RWPE1 (cell line): Measurements from ENCODE around the gene EPHB1.
"Not testable (repeated sequence)": the region's sequence is repeated elsewhere in the genome, so short reads cannot be mapped to it uniquely, and the experiment has no call there.

Source experiments
- CTCF ChIA-PET: fragments of 350-600 bp; sonication (Branson Sonifier 250); formaldehyde crosslinking; extraction: SDS; loops from one replicate; lab custom pipeline; 2021; lab: Yijun Ruan, JAX
- POLR2A ChIA-PET: fragments of 400-600 bp; formaldehyde crosslinking; extraction: SDS; loops from one replicate; lab custom pipeline; 2020; ENCODE audit warnings: antibody characterized with exemption; ENCODE audit not compliant: low non-redundant PET; lab: Yijun Ruan, JAX
- DNase-seq: peaks from one replicate; pipeline ENCODE4 v3.0.0; 2012; ENCODE audit warnings: low spot score
- H3K27ac ChIP-seq: fragments of 450-650 bp; 2 replicates; pipeline ENCODE4 v1.5.1; 2017
- CTCF ChIP-seq: fragments of 450-650 bp; conservative IDR thresholded peaks from 2 replicates; pipeline ENCODE4 v1.5.1; 2017; ENCODE audit warnings: low read depth, mild to moderate bottlenecking

Gene EPHB1

DNA sequence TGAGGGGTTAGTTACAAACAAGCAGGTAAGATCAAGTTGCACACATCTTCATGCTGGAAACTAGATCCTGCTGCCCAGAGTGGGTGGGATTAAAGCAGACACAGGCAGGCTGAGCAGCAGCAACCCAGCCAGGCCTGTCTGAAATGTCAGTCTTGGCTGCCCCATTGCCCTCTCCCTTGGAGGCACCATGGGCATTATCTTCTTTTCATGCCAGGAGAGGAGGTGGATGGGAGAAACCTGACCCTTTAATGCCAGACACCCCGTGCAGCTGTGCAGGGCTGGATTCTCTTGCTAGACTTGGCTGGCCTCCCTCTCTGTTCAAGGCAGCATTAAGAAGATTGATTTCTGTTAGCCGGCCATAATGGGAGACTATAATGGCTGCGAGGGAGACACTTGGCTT lies 23.0 kb upstream of the EPHB1 start:
- TF ChIP-seq CTCF, result no peak
- ChIA-PET CTCF (no interaction called here), POLR2A (no interaction called here)
- H3K27ac ChIP-seq, result no peak overlapping the region
- no peak for DNase-seq

GRCh38 chr3:134772591-134772990 lies 22.5 kb upstream of the EPHB1 start:
- no peak for DNase-seq
- POLR2A ChIA-PET, result no interaction called here
- no peak for TF ChIP-seq CTCF
- CTCF ChIA-PET, result no interaction called here
- H3K27ac ChIP-seq, result no peak overlapping the region

DNA sequence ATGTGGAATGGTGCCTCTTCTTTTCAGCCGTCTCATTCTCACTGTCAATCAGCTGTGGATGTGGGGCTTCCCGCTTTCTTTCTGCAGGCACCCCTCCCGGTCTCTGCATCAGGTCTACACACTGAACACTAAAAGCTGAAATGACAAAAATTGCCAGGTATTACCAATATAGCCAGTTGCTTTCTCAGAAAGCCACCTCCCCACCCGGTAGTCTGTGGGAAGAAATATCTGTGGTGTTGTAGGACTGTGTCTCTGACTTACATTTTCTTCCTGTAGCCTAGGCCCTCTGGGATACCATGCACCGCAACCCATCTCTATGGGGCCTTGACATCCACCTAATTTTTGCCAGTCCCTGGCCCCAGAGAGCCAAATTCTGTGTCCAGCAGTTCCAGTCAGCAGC lies 19.2 kb upstream of the EPHB1 start:
- POLR2A ChIA-PET, result no interaction called here
- DNase-seq, result no peak
- no peak overlapping the region for H3K27ac ChIP-seq
- CTCF ChIA-PET, result no interaction called here
- TF ChIP-seq CTCF, result no peak

GRCh38 chr3:134776518-134776917 lies 18.5 kb upstream of the EPHB1 start:
- no peak for TF ChIP-seq CTCF
- POLR2A ChIA-PET, result no interaction called here
- CTCF ChIA-PET, result no interaction called here
- H3K27ac ChIP-seq, result no peak overlapping the region
- no peak for DNase-seq

GRCh38 chr3:134777341-134777740 lies 17.7 kb upstream of the EPHB1 start:
- no peak overlapping the region for H3K27ac ChIP-seq
- DNase-seq, result no peak
- ChIA-PET CTCF (no interaction called here), POLR2A (no interaction called here)
- no peak for TF ChIP-seq CTCF

GRCh38 chr3:134788283-134788682 lies 6.8 kb upstream of the EPHB1 start:
- CTCF ChIA-PET, DNase-seq, H3K27ac ChIP-seq, POLR2A ChIA-PET: not testable (repeated sequence)

DNA sequence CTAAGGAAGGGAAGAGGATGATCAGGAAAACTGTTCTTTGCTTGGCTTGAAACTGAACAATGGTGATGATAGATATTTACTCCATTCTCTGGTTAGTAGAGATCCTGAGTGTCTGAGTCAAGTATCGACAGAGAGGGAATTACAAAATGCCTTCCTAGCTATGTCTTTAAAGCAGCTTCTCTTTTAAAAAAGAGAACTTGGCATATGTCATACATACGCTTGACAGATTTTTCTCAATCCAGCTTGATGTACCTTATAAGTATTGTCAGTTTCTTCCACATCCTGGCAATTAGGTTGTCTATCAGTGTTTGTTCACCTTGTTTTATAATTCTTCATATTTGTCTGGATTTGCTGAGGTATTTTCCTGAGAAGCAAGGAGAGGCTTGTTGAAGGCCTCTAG lies 5.0 kb upstream of the EPHB1 start:
- no peak for TF ChIP-seq CTCF
- no peak overlapping the region for H3K27ac ChIP-seq
- ChIA-PET POLR2A (no interaction called here), CTCF (interaction anchor here (1.1 kb wide), 1 partner anchor 359 kb away, joined by 5 read pairs; no protein-coding TSS in a partner anchor)
- DNase-seq, result no peak
